Measurements from ENCODE around the gene GLRX2.

DNA sequence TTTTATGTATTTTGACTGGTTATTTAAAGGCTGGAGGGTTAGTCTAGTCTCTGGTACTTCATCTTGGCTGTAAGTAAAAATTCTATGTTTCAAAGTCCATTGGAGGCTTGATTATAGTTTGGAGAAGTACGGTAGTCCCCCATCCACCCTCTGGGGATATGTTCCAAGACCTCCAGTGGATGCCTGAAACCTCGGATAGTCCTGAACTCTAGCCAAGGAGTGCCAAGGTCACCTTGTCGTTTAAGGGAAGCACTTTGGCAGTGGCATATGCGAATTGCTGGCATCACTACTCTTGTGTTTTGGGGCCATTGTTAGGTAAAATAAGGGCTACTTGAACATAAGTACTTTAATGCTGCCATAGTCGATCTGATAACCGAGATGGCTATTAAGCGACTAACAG is 35.0 kb upstream of the GLRX2 start:
- no peak for TF ChIP-seq POLR2A (IDR thresholded peaks at IDR 0.05)
- TF ChIP-seq, protein P1, sequence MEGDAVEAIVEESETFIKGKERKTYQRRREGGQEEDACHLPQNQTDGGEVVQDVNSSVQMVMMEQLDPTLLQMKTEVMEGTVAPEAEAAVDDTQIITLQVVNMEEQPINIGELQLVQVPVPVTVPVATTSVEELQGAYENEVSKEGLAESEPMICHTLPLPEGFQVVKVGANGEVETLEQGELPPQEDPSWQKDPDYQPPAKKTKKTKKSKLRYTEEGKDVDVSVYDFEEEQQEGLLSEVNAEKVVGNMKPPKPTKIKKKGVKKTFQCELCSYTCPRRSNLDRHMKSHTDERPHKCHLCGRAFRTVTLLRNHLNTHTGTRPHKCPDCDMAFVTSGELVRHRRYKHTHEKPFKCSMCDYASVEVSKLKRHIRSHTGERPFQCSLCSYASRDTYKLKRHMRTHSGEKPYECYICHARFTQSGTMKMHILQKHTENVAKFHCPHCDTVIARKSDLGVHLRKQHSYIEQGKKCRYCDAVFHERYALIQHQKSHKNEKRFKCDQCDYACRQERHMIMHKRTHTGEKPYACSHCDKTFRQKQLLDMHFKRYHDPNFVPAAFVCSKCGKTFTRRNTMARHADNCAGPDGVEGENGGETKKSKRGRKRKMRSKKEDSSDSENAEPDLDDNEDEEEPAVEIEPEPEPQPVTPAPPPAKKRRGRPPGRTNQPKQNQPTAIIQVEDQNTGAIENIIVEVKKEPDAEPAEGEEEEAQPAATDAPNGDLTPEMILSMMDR (IDR thresholded peaks at IDR 0.05), result no peak

Data from testis (tissue), 2 donors.